Activated CD4-positive, CD25-positive, alpha-beta regulatory T cell (primary cell): ENCODE results near the gene LRBA.

Experiments used
- DNase-seq, 4 experiments: peaks; one replicate each; lab custom pipeline; 2025; lab: John Stamatoyannopoulos, UW

Gene LRBA

DNA sequence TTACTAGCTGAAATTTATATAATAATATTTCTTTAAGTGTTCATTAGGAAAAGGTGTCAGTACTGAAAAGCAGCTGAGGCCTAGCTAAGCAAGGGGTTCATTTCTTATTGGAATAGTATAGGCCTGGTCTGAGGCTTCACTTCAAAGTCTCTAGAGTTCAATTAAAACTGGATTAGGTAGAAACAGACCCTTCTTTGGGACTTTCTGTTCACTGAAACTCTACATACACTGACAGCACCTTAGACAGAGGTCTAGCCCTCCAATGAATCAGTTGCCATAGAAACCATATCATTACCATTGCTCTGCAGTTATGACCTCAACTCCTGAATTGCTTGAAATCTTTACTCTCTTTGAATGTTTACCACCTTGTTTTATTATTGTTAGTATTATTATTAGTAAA is 519.5 kb downstream of the LRBA start:
- DNase-seq: no peak

DNA sequence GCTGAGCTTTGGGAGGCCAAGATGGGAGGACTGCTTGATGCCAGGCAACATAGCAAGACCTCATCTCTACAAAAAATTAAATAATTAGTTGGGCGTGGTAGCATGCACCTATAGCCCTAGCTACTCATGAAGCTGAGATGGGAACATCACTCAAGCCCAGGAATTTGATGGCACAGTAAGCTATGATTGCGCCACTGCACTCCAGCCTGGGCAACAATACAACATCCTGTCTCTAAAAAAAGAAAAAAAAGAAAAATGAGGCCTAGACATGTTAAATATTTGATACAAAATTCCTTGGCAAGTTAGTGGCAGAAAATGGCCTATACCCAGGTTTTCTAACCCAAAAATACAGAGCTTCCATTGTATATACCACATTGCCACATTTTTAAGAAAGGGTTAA is 521.2 kb downstream of the LRBA start:
- DNase-seq: no peak

DNA sequence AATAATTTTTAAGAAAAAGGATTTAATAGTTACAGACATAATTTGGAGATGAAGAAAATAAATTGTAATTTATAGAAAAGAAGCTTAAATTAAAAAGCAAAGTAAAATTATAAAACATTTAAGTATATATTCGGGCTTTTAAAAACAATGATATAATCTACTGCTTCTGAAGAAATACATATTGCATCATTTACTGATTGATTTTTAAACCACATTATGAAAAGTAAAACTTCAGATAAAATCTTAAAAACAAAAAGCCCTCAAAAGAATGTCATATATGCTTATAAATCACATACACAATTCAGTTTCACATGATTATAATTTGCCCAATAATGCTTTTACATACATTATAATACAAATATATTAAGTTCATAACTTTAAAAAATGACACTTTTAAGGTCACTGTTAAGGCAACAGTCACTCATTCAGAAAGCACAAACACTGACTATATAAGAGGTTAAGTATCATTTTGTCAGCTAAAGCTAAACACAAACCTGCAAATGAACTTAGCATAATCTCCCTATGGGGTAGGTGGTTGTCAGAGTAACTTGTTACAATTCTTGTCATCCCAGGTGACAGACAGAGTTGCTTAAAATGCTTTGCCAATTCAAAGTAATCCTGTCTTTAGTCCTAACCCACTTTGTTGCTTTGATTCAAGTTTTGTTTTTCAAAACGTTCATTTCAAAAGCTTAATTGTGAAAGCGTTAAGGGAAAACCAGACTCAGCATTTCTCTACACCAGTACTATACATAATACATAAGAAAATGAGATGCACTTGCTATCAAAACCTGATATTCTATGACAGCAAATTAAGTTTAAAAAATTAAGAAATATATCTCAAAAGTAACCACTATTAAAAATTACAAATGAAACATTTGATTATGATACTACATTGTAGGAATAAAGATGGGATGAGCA is 523.7 kb downstream of the LRBA start:
- no peak for DNase-seq

DNA sequence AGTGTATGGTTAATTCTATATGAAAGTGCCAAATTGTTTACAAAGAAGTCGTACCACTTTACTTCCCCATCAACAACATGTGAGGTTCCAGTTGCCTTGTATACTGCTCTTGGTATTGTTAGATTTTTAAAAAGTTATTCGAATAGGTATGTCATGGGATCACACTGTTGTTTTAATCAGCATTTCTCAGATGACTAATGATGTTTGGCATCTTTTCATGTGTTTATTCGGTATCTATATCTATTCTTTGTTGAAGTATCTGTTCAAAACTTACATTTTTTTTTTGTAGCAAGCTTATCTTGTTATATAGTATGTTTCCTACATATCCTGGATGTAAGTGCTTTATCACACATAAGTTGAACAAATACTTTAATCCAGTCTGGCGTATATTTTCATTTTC is 532.5 kb downstream of the LRBA start:
- no peak for DNase-seq

GRCh38 chr4:150479657-150480056 is 535.4 kb downstream of the LRBA start:
- no peak for DNase-seq

- DNase-seq: no peak
These were observed 537.2 kb downstream of the LRBA start for GRCh38 chr4:150477869-150478268.

GRCh38 chr4:150476776-150477175 is 538.3 kb downstream of the LRBA start:
- no peak for DNase-seq

- no peak for DNase-seq
These were observed 539.3 kb downstream of the LRBA start for GRCh38 chr4:150475763-150476162.

- DNase-seq: no peak
These were observed 550.6 kb downstream of the LRBA start for GRCh38 chr4:150464523-150464922.

- DNase-seq: no peak
These were observed 552.3 kb downstream of the LRBA start for GRCh38 chr4:150462743-150463142.

- DNase-seq: no peak
These were observed 553.1 kb downstream of the LRBA start for GRCh38 chr4:150461957-150462356.

DNA sequence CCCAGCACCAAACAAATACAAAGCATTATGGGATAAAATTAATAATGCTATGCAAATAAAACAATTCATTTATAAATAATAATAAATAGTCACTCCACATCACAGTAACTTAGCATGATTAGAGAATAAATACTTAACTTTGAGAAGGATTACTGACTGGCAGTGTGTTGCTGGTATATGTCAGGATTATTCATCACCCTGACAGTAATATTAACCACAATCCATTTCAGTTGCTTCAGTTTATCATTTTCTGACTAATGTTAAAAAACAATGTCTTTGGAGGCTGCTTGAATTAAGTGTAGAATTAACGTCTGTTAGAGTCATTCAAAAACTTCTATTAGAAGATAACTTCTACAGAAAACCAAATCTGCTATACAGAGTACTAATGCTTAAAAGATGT is 557.3 kb downstream of the LRBA start:
- DNase-seq: no peak

- DNase-seq: no peak
These were observed 563.2 kb downstream of the LRBA start for GRCh38 chr4:150451883-150452282.

GRCh38 chr4:150447356-150447755 is 567.7 kb downstream of the LRBA start:
- DNase-seq: no peak

DNA sequence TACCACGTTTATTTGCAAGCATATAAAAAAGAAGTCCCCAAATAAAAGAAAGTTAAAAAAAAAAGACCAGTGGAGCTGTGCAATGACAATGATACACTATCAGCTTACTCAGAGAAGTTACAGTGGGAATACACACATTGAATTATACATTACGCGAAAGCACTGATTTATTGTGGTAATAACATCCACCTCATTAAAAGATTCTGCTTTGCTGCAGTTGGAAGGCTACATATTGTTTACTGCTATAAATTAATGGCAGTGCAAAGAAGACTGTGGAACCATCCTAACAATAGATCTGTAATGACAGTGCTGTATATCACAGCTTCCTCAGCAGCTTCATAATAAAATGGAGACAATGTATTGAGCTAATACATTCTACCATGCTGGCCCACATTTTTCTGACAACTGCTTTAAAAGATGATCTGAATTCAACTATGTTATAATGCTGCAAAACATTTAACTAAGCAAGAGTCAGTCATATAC is 575.6 kb downstream of the LRBA start:
- no peak for DNase-seq

GRCh38 chr4:150436598-150437370 is 578.3 kb downstream of the LRBA start:
- no peak for DNase-seq

GRCh38 chr4:150431221-150431620 is 583.9 kb downstream of the LRBA start:
- no peak for DNase-seq

DNA sequence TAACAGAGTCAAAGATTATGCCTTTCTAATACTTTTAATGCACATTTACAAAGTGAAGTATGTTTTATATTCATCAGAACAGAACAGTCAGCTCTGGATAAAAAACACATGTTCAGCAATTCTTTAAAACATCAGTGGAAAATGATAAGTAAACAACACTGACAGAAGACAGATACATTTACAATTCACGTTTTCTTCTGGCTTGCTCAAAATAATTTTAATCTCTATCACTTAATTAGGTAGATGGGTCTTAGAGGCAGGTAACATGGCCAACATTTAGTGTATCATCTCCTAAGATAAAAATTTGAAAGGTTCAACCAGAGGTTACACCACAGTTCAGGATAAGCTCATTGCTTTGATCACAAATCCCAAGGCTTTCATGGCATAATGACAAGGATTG is 589.9 kb downstream of the LRBA start:
- DNase-seq: no peak

DNA sequence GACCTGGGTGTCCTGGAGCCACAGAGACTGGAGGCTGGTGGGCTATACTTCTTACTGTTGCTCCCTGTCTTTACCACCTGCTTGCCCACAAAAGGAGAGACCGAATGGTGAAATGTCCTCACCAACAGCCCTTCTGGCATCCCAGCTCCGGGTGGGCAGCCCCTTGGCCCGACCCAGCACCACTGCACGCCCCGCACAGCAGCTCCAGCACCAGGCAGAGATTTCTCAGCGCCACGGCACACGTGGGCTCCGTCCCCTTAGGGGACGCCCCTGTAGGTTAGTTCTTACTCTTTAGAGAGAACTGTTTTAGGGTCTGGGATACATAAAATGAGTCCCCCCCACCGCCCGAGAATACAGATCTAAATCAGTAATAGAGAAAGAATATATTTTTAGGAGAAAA is 591.6 kb downstream of the LRBA start:
- no peak for DNase-seq

DNA sequence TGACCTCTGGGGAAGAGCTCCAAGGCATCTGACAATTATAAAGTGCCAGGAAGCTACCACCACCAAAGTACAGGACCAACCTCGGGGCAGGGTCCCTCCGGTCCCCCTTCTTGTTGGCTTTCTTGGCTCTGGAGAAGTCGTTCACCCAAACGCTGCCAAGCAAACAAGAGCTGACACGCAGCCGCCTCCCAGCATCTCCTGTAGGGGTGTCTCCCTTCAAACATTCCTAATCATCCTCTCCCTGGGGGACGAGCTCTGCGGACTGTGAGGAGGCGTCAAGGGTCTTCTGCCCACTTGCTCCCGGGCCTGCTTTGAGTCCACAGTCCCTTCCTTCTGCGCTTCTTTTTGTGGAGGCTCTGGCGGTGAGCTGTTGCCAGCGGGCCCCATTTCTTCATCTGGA is 592.0 kb downstream of the LRBA start:
- DNase-seq: no peak

- DNase-seq: no peak
These were observed 593.5 kb downstream of the LRBA start for GRCh38 chr4:150421612-150422011.

- DNase-seq: no peak
These were observed 595.1 kb downstream of the LRBA start for GRCh38 chr4:150419939-150420338.

DNA sequence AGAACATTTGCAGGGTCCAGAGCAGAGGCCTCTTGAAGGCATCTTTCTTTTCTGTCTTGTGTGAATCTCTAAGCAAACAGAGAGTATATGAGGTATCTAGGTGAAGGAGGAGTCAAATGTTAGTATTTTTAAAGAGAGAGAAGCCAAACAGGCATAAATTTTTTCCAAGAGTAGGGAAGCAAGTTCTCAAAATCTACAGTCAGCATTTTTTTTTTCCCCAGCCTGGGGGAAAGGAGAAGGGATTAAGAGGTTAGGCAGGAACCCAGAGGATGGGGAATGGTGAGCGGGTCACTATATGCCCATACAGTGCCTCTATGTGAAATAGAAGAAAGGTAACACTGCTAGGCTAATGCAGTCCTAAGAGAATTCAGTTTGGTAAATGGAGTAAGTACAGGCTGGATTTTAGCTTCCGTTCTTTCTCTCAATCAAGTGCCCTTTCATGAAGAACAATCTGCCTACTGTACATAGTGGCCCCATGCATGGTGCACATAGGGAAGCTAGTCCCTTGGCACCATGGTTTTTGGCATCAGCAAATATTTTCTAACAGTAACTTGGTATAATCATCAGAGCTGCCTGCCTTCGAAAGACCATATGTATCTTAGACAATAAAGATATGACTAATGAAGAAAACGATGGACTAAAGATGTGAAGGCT is 596.2 kb downstream of the LRBA start:
- DNase-seq: no peak
